Measurements from ENCODE around the gene ZG16B. TPM values are rescaled to one million over a fixed set of nuclear protein-coding genes. Genes with fewer than 3 reads are reported as not detected.

The ZG16B gene
- total RNA-seq, 1 experiment from 2014 or later: 2.3 TPM

- no peaks in the 10 kb centered on the region for H3K9me2 ChIP-seq (ENCODE audit: insufficient read depth)
- no peak overlapping the region for H3K9ac ChIP-seq (ENCODE audit: low read length)
- ChIA-PET POLR2A (no interaction called here), CTCF (no interaction called here), RAD21 (ENCODE audit: low non-redundant PET in 1 of 2, low total read pairs in 2 of 2, uncharacterized antibody in 2 of 2, unreplicated experiment in 2 of 2) (no interaction called here)
- no peak for TF ChIP-seq ZFX (IDR thresholded peaks at IDR 0.05)
- TF ChIP-seq SP1 (IDR thresholded peaks at IDR 0.05; ENCODE audit: low read depth): no peak
- no peak for TF ChIP-seq EZH2phosphoT487 (IDR thresholded peaks at IDR 0.05; ENCODE audit: borderline replicate concordance)
- TF ChIP-seq CEBPB (IDR thresholded peaks at IDR 0.05; ENCODE audit: low read depth): no peak
- TF ChIP-seq JUND (IDR thresholded peaks at IDR 0.05): no peak
- TF ChIP-seq EZH2 (IDR thresholded peaks at IDR 0.05): no peak
- no peak for TF ChIP-seq MAX (IDR thresholded peaks at IDR 0.05)
- no peak for TF ChIP-seq YY1 (IDR thresholded peaks at IDR 0.05; ENCODE audit: extremely low read depth, insufficient replicate concordance, low read depth, low read length)
- TF ChIP-seq EGR1 (IDR thresholded peaks at IDR 0.05; ENCODE audit: low read depth): no peak
- no peak for TF ChIP-seq ATF3 (IDR thresholded peaks at IDR 0.05)
- no peak for TF ChIP-seq CTCF (IDR thresholded peaks at IDR 0.05 in 2 of 3, conservative IDR thresholded peaks at IDR 0.05 in 1 of 3; ENCODE audit: borderline replicate concordance in 1 of 3, insufficient read depth in 1 of 3, low read depth in 2 of 3, low read length in 2 of 3)
- TF ChIP-seq POLR2AphosphoS5 (IDR thresholded peaks at IDR 0.05; ENCODE audit: low read depth, low read length): no peak
- TF ChIP-seq SRF (IDR thresholded peaks at IDR 0.05; ENCODE audit: low read depth): no peak
- TF ChIP-seq REST (IDR thresholded peaks at IDR 0.05; ENCODE audit: low read depth): no peak
- no peak for TF ChIP-seq CBX3 (IDR thresholded peaks at IDR 0.05; ENCODE audit: low read depth)
- no peaks in the 10 kb centered on the region for H3K79me2 ChIP-seq (ENCODE audit: insufficient read depth, low read length)
- H3K4me3 ChIP-seq (replicated peaks in 1 of 2; ENCODE audit: low read depth in 1 of 2, low read length in 2 of 2): no peak overlapping the region
- no TSS peak for BruUV-seq (replicated peaks)
- H3K9me3 ChIP-seq (ENCODE audit: control insufficient read depth in 1 of 2, insufficient read depth in 1 of 2, low read depth in 1 of 2, low read length in 2 of 2): peaks cover 0 to 12% of the 10 kb centered on the region in 2 experiments; a peak in 2 of 4 replicates
- no peak overlapping the region for H3K4me2 ChIP-seq (ENCODE audit: low read length)
- no peaks in the 10 kb centered on the region for H4K20me1 ChIP-seq (ENCODE audit: insufficient read depth)
- no peaks in the 10 kb centered on the region for H3K27me3 ChIP-seq (ENCODE audit: insufficient read depth, low read length)
- ATAC-seq (no peak), DNase-seq (ENCODE audit: low read depth, low spot score) (no peak)
- no peaks in the 10 kb centered on the region for H3K36me3 ChIP-seq (ENCODE audit: control insufficient read depth in 1 of 2, insufficient read depth in 2 of 2, low read length in 2 of 2)
- no peak overlapping the region for H2AFZ ChIP-seq (ENCODE audit: low read depth, low read length, poor library complexity, severe bottlenecking)
- H3K4me1 ChIP-seq (ENCODE audit: control insufficient read depth in 1 of 2, insufficient read depth in 2 of 2, low read length in 2 of 2): peaks cover 3 to 7% of the 10 kb centered on the region in 2 experiments; a peak in 1 of 4 replicates
- H3K27ac ChIP-seq (ENCODE audit: low read depth, low read length): no peak overlapping the region
- intact Hi-C loops (cut with micrococcal nuclease): no loop called here
These were observed 21.9 kb upstream of the ZG16B start for GRCh38 chr16:2808181-2808580.
